ENCODE results near the gene TBC1D10B.
"Not testable (repeated sequence)": the region's sequence is repeated elsewhere in the genome, so short reads cannot be mapped to it uniquely, and the experiment has no call there.

The TBC1D10B gene

GRCh38 chr16:30397776-30398660 is 27.7 kb upstream of the TBC1D10B start:
- DNase-seq = no peak

- no peak for DNase-seq
Observed at GRCh38 chr16:30397056-30397455, 26.8 kb upstream of the TBC1D10B start.

- DNase-seq = not testable (repeated sequence)
Observed at GRCh38 chr16:30396627-30397026, 26.3 kb upstream of the TBC1D10B start.

- DNase-seq = peak in 1 of 56 donors; percentile 34
Observed at GRCh38 chr16:30395992-30396585, 25.8 kb upstream of the TBC1D10B start.

GRCh38 chr16:30395155-30395991 is 25.1 kb upstream of the TBC1D10B start, which contains the start of gene ZNF48:
Gene ZNF48, plus strand, starts transcription at chr16:30395420. Its CDS starts 375 bp downstream, at chr16:30395795.
- DNase-seq = peak in 54 of 56 donors; percentile 25 to 91 (median 78)

GRCh38 chr16:30394592-30395154 is 24.4 kb upstream of the TBC1D10B start:
- peak in 4 of 56 donors; percentile 45 to 58 (median 50) for DNase-seq

GRCh38 chr16:30383521-30383920 is 13.2 kb upstream of the TBC1D10B start:
- DNase-seq = no peak

GRCh38 chr16:30382111-30382881 is 12.0 kb upstream of the TBC1D10B start, which contains the start of gene SEPTIN1:
Gene SEPTIN1, minus strand, starts transcription at chr16:30382561. Its CDS starts 19 bp downstream, at chr16:30382542.
- no peak for DNase-seq

GRCh38 chr16:30381291-30382041 is 11.2 kb upstream of the TBC1D10B start:
- DNase-seq = no peak

GRCh38 chr16:30380803-30381208 is 10.5 kb upstream of the TBC1D10B start:
- DNase-seq = no peak

- DNase-seq = no peak
Observed at GRCh38 chr16:30380072-30380802, 9.9 kb upstream of the TBC1D10B start.

- no peak for DNase-seq
Observed at GRCh38 chr16:30379158-30379783, 9.0 kb upstream of the TBC1D10B start.

GRCh38 chr16:30378236-30379157 is 8.2 kb upstream of the TBC1D10B start:
- DNase-seq = peak; percentile 84 to 100 (median 99)

GRCh38 chr16:30377812-30378235 is 7.5 kb upstream of the TBC1D10B start:
- peak in 55 of 56 donors; percentile 59 to 96 (median 87) for DNase-seq

GRCh38 chr16:30377050-30377811 is 6.9 kb upstream of the TBC1D10B start:
- DNase-seq = peak in 2 of 56 donors; percentile 76 to 84

GRCh38 chr16:30376461-30376902 is 6.2 kb upstream of the TBC1D10B start:
- DNase-seq = no peak

Data from nucleus accumbens (tissue), 56 donors.